ENCODE data around the gene ATP8A2. TPM values are rescaled to one million over a fixed set of nuclear protein-coding genes. Genes with fewer than 3 reads are reported as not detected.

Gene ATP8A2
- total RNA-seq, 2 donors from 2014 or later = 0.10 to 0.64 TPM

DNA sequence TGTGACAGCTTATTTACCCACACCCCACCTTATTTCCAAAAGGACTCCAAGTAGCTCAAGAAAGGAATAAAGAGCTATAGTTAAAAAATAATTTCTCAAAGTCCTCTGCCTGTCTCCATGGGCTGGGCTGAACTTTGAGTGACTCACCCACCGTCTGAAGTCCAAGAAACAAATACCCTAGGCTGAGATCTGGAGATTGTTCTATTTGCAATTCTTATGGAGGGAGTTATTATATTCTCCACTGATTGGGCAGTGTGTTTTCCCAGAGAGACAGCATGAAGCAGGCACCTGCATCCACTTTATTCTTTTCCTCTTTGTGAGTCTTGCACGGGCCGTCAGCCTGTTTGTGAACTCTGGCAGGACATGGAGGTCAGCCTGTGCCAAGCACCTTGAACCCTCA, 616.9 kb downstream of the ATP8A2 start:
- intact Hi-C loops (cut with DNase I) = no loop called here
- Histone ChIP-seq H3K9ac (ENCODE audit: low read depth in 2 of 2, low read length in 2 of 2) (no peak overlapping the region), H3K4me3 (no peak overlapping the region), H3K27ac (no peak overlapping the region), H3K36me3 (no peaks in the 10 kb centered on the region), H3K27me3 (no peaks in the 10 kb centered on the region), H3K9me3 (no peaks in the 10 kb centered on the region), H3K4me1 (no peaks in the 10 kb centered on the region)
- TF ChIP-seq, protein P1, sequence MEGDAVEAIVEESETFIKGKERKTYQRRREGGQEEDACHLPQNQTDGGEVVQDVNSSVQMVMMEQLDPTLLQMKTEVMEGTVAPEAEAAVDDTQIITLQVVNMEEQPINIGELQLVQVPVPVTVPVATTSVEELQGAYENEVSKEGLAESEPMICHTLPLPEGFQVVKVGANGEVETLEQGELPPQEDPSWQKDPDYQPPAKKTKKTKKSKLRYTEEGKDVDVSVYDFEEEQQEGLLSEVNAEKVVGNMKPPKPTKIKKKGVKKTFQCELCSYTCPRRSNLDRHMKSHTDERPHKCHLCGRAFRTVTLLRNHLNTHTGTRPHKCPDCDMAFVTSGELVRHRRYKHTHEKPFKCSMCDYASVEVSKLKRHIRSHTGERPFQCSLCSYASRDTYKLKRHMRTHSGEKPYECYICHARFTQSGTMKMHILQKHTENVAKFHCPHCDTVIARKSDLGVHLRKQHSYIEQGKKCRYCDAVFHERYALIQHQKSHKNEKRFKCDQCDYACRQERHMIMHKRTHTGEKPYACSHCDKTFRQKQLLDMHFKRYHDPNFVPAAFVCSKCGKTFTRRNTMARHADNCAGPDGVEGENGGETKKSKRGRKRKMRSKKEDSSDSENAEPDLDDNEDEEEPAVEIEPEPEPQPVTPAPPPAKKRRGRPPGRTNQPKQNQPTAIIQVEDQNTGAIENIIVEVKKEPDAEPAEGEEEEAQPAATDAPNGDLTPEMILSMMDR (IDR thresholded peaks at IDR 0.05) = no peak
- no peak for DNase-seq

DNA sequence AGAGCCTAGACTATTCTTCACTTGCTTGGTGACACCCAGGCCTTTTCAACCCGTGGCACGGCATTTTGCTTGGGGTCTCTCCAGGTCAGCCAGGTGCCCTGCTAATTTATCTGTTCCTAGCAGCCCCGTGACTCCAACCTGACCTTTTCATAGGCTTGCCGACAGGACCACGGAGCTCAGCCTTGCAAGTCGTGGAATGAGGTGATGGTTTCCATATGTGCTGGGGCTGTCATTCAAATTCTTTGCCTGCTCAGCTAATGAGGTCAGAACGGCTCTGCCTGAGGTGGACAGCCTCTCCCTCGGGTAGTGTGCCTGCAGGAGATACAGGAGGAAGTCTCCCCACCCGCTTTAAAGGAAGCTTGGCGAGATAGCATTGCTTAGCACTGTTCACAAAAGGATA, 619.0 kb downstream of the ATP8A2 start:
- Histone ChIP-seq H3K9ac (ENCODE audit: low read depth in 2 of 2, low read length in 2 of 2) (no peak overlapping the region), H3K9me3 (no peaks in the 10 kb centered on the region), H3K4me1 (no peaks in the 10 kb centered on the region), H3K36me3 (no peaks in the 10 kb centered on the region), H3K4me3 (no peak overlapping the region), H3K27me3 (no peaks in the 10 kb centered on the region), H3K27ac (no peak overlapping the region)
- intact Hi-C loops (cut with DNase I) = no loop called here
- TF ChIP-seq, protein P1 (IDR thresholded peaks at IDR 0.05) = no peak
- DNase-seq = no peak

DNA sequence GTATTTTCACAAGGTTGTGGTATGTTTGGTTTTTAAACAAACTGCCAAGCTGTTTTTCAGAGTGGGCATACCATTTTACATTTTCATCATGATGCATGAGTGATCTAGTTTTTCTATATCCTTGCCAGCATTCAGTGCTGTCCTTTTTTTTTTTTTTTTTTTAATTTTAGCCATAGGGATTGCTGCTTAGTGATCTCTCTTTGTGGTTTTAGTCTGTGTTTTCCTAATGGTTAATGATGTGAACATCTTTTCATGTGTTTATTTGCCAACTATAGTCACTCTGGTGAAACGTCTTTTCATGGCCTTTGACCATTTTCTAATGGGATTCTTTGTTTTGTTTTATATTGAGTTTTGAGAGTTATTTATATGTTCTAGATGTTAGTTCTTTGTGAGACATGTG, 620.3 kb downstream of the ATP8A2 start:
- Histone ChIP-seq H3K4me1 (no peaks in the 10 kb centered on the region), H3K4me3 (no peak overlapping the region), H3K9ac (ENCODE audit: low read depth in 2 of 2, low read length in 2 of 2) (no peak overlapping the region), H3K27me3 (no peaks in the 10 kb centered on the region), H3K36me3 (no peaks in the 10 kb centered on the region), H3K9me3 (no peaks in the 10 kb centered on the region), H3K27ac (no peak overlapping the region)
- no peak for DNase-seq
- TF ChIP-seq, protein P1 (IDR thresholded peaks at IDR 0.05) = no peak
- intact Hi-C loops (cut with DNase I) = no loop called here

DNA sequence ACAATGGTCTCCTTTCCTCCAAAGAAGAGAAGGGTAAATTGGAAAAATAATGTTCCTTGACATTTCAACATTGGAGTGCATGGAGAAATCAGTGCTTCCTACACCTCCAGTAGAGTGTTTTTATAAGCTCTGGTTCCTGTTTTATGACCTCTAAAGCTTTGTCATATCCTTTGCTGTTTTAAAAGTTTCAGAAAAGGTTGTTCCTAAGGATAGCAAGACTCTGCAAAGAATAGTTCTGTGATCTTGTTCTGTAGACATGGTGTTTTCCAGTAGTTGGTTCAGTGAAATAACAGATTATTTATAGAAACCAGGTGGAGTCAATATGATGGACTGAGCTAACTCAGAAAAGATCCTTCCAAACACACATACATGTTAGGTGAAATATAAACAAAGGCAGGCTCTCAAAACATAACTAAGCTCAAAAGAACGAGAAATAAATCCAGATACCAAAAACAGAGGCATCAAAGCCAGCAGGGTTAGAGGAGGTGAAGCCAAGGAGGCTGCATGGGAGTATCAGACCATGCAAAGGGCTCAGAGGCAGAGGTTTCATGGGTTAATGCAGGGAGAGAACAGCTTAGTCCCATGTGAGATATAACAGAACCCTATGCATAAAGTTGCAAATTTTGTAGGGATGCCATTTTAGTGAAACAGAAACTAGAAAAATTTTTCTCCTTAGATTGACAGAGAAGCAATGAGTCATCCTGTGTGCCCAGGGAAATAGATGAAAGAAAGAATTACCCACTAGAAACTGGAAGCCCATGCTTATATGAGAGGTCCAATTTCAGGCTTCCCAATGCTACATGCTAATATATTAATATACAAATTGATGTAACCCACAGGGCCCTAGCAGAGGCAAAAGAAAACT, 635.7 kb downstream of the ATP8A2 start:
- no peaks in the 10 kb centered on the region for H3K4me1 ChIP-seq
- H3K36me3 ChIP-seq = no peaks in the 10 kb centered on the region
- intact Hi-C loops (cut with DNase I) = no loop called here
- no peak for DNase-seq
- H3K27me3 ChIP-seq = no peaks in the 10 kb centered on the region
- H3K9me3 ChIP-seq = no peaks in the 10 kb centered on the region
- TF ChIP-seq, protein P1 (IDR thresholded peaks at IDR 0.05) = no peak
- H3K4me3 ChIP-seq = no peak overlapping the region
- no peak overlapping the region for H3K27ac ChIP-seq
- no peak overlapping the region for H3K9ac ChIP-seq (ENCODE audit: low read depth in 2 of 2, low read length in 2 of 2)

DNA sequence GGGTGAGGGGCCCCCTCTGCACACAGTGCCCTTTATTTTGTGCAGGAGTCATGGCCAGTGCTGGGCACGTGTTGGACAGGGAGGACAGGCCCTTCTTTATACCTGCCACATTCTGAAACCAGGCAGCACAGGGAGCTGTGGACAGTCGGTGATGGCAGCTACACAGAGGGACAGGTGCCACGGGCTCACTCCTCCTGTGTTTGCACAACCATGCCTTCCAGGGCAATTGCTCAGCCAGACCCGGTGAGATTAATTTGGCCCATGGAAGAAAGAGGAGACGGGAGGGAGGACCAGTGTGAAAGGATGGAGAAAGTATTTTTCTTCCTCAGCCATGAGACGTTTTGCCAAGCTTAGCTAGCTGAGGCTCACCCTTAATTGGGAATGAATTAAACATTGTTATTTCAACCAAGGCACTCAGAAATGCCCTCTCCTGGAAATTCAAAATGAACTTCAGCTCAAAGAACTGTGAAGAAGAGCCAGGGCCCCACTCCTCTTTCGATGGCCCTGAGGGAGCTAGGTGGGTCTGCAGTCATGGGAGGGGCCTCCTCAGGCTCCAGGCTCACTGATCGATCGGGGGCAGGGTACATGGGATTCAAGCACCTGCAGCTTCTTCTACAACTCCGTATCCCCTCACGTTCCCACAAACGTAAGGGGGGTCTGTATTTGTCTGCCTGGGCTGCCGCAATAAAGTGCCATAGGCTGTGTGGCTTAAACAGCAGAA, 638.9 kb downstream of the ATP8A2 start:
- H3K27me3 ChIP-seq = no peaks in the 10 kb centered on the region
- TF ChIP-seq, protein P1 (IDR thresholded peaks at IDR 0.05) = no peak
- H3K36me3 ChIP-seq = no peaks in the 10 kb centered on the region
- H3K4me1 ChIP-seq = no peaks in the 10 kb centered on the region
- no peak overlapping the region for H3K9ac ChIP-seq (ENCODE audit: low read depth in 2 of 2, low read length in 2 of 2)
- DNase-seq = no peak
- intact Hi-C loops (cut with DNase I) = no loop called here
- H3K9me3 ChIP-seq = no peaks in the 10 kb centered on the region
- H3K4me3 ChIP-seq = no peak overlapping the region
- no peak overlapping the region for H3K27ac ChIP-seq
